Stimulated activated CD8-positive, alpha-beta memory T cell treated with anti-CD3 and anti-CD28 coated beads, Interleukin-7, amount 100 ng/mL, for 24 hours (primary cell): Measurements from ENCODE around the gene AKAP9.
"Not testable (repeated sequence)": the region's sequence is repeated elsewhere in the genome, so short reads cannot be mapped to it uniquely, and the experiment has no call there.

Experiments used
- DNase-seq: peaks from one replicate; pipeline ENCODE4 v3.0.0-alpha.2; 2020; ENCODE audit warnings: low read depth

AKAP9 gene

DNA sequence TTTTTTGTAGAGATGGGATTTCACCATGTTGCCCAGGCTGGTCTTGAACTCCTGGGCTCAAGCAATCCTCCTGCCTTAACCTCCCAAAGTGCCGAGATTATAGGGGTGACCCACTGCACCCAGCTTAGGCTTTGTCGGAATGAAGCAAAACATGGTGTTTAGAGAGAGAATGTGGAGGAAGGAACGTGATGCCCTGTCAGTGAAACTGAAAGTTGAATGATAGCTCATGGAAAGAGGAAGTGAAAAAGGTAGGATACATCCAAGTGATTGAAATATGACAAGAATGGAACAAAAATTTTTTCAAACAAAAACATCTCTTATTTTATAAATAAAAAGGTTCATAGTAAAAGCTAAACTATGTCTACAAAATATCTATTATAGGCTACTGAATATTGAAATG lies 5.9 kb downstream of the AKAP9 start:
- no peak for DNase-seq

DNA sequence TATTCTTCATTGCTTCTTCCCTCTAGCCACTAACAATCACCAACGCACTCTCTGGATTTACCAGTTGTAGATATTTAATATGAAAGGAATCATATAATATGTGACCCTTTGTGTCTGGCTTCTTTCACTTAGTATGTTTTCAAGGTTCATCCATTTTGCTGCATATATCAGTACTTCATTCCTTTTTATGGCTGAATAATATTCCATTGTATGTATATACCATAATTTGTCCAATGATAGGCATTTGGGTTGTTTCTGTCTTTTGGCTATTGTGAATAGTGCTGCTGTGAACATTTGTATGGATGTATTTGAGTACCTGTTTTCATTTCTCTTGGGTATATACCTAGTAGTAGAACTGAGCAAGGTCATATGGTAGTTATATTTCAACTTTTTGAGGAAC lies 7.3 kb downstream of the AKAP9 start:
- no peak for DNase-seq

DNA sequence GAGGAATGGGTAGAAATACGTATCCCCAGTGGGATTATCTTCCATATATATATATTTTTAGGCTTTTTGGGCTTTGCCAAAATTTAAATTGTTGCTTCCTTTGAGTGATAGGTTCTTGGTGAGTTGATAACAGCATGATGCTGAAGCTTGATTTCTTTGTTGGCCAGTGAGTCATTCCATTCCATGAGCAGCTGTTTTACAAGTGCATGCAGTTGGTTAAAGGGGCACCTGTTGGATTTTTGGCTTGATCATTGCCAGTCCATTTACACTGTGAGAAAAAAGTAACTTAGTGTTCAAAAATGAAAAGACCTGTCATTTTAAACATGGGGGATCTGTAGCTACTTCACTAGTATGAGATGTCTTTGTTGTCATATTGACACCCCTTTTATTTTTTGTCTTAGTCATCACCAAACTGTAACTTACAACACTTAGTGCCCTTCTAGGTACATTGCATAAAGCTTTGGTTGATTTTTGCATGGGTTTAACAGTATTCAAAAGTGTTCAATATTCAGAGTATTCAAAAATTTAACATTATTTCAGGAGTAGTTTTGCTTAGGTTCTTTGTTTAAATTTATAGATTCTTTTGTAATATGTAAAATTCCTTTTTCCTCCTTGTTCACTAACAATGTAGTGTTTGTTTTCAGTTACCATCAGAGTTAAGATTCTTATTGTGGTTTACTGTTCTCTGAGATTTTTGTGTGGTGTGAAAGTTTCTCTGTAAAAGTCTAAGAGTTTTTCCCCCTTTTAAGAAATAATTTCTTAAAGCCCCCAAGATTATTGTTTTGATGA lies 8.8 kb downstream of the AKAP9 start:
- no peak for DNase-seq

- DNase-seq: no peak
These were observed 13.0 kb downstream of the AKAP9 start for GRCh38 chr7:91953618-91954017.

- not testable (repeated sequence) for DNase-seq
These were observed 15.8 kb downstream of the AKAP9 start for GRCh38 chr7:91956464-91956863.

- no peak for DNase-seq
These were observed 16.6 kb downstream of the AKAP9 start for GRCh38 chr7:91957232-91957631.

DNA sequence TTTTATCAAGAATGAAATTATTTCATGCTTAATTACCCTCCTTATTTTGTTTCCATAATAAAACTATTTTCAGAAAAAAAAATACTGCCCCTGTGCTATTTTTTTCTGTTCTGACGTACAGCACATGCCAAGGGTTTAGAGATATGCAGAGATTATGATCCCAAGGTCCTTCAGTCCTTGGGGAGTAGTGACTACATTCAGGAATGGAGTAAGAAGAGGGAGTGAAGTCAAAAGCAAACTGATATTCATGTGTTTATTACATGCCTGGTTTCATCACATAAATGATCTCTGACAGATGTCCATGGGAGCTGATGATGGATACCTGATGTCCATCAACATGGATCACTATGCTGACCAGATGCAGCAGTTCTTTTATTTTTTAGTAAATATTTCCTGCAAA lies 17.2 kb downstream of the AKAP9 start:
- no peak for DNase-seq

- no peak for DNase-seq
These were observed 18.4 kb downstream of the AKAP9 start for GRCh38 chr7:91959023-91959422.

DNA sequence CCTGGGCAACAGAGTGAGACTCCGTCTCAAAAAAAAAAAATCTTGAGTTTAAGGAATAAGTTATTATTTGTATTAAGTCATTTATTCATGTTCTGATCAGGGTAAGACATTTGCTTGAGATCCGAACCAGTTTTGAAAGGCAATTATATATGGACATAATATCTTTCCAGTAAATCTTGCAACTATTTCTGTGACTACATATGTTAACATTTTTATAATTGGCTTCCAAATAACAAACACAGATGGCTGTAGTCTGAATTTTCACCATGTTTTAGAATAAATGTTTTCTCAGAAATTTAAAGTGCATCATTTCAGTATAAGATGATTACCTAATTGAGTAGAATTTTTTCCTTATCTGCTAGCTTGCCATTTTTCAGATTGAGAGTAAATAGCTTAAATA lies 21.2 kb downstream of the AKAP9 start:
- DNase-seq: no peak

DNA sequence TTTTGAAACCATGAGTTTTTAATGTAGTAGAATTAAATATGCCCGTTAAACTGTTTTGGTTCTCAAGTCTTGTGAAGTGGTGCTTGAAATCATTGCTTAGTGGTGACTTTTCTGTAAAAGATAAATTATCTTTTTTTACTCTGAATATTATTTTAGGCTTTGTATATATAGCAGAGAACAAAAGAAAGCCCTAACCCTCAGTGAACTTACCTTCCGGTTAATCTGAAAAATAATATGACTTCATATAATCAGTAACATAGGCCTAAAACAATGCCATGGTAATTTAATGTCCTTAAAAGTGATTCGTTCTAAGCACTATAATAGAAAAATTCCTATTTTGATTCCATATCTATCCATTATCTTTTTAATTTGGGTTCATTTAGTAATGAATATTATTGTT lies 21.8 kb downstream of the AKAP9 start:
- DNase-seq: no peak

- DNase-seq: not testable (repeated sequence)
These were observed 26.9 kb downstream of the AKAP9 start for GRCh38 chr7:91967513-91967912.

GRCh38 chr7:91973639-91974038 lies 33.0 kb downstream of the AKAP9 start:
- DNase-seq: no peak

DNA sequence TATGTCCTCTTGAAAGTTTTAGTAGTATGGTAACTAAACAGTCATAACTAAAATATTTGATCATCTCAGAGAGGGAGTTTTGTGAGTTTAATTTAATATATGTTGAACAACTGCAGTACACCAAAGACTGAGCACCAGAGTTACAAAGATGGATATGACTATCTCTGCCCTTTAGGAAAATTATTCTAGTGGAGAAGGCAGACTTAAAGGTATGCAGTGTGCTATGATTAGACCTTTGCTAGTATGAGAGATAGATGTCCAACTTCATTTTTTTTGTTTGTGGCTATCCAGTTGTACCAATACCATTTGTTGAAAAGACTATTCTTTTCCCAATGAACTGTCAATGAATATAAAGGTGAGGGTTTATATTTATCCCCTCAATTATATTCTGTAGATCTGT lies 33.4 kb downstream of the AKAP9 start:
- DNase-seq: no peak

DNA sequence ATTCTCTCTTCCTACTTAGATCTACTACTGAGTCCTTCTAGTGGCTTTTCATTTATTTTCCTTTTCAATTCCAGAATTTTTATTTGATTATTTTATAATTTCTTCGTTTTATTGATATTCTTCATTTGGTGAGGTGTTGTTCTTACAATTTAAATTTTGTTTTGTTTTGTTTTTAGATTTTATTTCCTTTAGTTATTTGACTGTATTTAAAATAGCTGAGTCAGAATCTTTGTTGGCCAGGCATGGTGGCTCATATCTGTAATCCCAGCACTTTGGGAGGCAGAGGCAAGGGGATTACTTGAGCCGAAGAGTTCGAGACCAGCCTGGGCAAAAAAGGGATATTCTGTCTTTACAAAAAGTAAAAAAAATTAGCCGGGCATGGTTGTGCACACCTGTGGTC lies 36.1 kb downstream of the AKAP9 start:
- no peak for DNase-seq

GRCh38 chr7:91979590-91979989 lies 38.9 kb downstream of the AKAP9 start:
- no peak for DNase-seq

DNA sequence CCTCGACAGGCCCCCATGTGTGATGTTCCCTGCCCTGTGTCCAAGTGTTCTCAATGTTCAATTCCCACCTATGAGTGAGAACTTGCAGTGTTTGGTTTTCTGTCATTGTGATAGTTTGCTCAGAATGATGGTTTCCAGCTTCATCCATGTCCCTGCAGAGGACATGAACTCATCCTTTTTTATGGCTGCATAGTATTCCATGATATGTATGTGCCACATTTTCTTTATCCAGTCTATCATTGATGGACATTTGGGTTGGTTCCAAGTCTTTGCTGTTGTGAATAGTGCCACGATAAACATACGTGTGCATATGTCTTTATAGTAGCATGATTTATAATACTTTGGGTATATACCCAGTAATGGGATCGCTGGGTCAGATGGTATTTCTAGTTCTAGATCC lies 41.7 kb downstream of the AKAP9 start:
- not testable (repeated sequence) for DNase-seq

GRCh38 chr7:91988213-91988612 lies 47.6 kb downstream of the AKAP9 start:
- no peak for DNase-seq

GRCh38 chr7:91993976-91994375 lies 53.3 kb downstream of the AKAP9 start:
- no peak for DNase-seq

DNA sequence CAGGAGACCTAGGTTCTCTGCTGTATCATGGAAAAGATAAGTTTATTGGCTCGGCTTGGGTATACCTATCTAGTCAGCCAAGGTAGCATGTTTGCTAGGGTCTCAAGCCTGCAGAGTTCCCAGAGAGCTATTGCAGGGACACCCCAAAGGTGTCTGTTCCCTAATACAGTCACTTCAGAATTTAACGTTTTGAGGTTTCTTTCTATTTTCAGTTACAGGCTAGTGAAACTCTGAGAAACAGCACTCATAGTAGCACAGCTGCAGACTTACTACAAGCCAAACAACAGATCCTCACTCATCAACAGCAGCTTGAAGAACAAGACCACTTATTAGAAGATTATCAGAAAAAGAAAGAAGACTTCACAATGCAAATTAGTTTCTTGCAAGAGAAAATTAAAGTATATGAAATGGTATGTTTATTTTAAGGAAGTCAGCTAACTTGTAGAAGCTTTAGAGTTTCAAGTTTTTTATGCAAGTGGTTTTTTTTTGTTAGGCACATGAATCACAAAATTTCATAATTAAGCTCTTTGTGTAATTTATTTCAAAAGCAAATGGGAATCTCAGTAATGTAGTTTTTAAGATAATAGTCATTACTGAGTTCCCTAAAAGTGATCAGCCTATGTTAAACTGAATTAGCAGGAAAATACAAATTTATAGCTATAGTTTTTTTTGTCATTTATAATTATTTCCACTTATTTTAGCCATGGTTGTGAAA lies 54.9 kb downstream of the AKAP9 start:
- no peak for DNase-seq

- no peak for DNase-seq
These were observed 59.2 kb downstream of the AKAP9 start for GRCh38 chr7:91999631-92000565.

DNA sequence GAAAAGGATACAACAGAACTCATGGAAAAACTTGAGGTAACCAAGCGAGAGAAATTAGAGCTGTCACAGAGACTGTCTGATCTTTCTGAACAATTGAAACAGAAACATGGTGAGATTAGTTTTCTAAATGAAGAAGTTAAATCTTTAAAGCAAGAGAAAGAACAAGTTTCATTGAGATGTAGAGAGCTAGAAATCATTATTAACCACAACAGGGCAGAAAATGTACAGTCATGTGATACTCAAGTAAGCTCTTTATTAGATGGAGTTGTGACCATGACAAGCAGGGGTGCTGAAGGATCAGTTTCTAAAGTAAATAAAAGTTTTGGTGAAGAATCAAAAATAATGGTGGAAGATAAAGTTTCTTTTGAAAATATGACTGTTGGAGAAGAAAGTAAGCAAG lies 62.1 kb downstream of the AKAP9 start:
- DNase-seq: no peak

DNA sequence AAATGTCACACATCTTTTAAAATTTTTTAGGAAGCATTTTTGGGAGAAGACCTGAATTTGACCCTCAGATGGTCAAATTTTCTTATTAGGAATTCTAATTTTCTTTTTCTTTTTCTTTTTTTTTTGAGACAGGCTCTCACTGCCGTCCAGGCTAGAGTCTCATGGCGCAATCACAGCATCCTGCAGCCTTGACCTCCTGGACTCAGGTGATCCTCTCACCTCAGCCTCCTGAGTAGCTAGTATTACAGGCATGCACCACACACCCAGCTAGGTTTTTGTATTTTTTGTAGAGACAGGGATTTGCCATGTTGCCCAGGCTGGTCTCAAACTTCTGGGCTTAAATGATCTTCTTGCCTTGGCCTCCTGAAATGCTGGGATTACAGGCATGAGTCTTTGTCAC lies 65.4 kb downstream of the AKAP9 start:
- DNase-seq: no peak

DNA sequence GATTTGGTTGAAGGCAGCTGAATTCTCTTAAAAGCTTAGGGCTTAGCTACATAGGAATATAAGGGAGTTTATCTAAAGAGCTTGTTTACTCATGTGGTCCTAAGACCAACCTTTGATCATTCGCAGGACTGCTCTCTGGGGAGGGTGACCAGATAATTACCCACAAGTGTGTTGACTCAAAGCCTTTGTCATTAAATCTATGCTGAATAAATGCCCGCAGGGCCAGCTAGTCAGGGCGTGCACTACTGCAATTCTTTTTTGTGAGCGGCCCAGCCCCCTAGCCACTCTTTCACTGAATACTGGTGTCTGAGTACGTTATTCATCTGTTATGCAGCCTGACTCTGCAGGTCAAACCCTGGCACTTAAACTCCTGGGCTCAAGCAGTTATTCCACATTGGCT lies 69.6 kb downstream of the AKAP9 start:
- no peak for DNase-seq
